C4-2B (cell line): ENCODE data around the gene RD3L.

Experiments used
- CTCF ChIP-seq: fragments of 450-650 bp; conservative IDR thresholded peaks from 2 replicates; pipeline ENCODE4 v1.5.1; 2017; ENCODE audit warnings: mild to moderate bottlenecking
- ZFX ChIP-seq: fragments of 450-650 bp; IDR thresholded peaks from 2 replicates; pipeline ENCODE4 v1.6.1; 2017

GRCh38 chr14:103904493-103905107, 37.7 kb downstream of the RD3L start:
- no peak for TF ChIP-seq CTCF
- no peak for TF ChIP-seq ZFX
